B cell (primary cell): ENCODE data around the gene LAT. TPM values are rescaled to one million over a fixed set of nuclear protein-coding genes. Genes with fewer than 3 reads are reported as not detected.
"Not testable (repeated sequence)": the region's sequence is repeated elsewhere in the genome, so short reads cannot be mapped to it uniquely, and the experiment has no call there.

Source experiments
- ATAC-seq: fragments of 200-7000 bp; cut with Tn5 transposase; one replicate; pipeline ENCODE4 v1.10.0; 2021; ENCODE audit warnings: low read depth, mild to moderate bottlenecking, moderate number of reproducible peaks, moderate library complexity
- CTCF ChIA-PET: fragments of 350-600 bp; sonication (Branson Sonifier 250); formaldehyde crosslinking; loops from one replicate; lab custom pipeline; 2021; ENCODE audit warnings: antibody characterized with exemption, inconsistent platforms; lab: Charles Lee
- POLR2A ChIA-PET: fragments of 350-600 bp; sonication (Branson Sonifier 250); formaldehyde crosslinking; loops from one replicate; lab custom pipeline; 2021; ENCODE audit warnings: antibody characterized with exemption; lab: Charles Lee
- DNase-seq: peaks from one replicate; pipeline ENCODE4 v3.0.0; 2013
- H2AFZ ChIP-seq: 2 replicates; pipeline ENCODE4 v1.6.1; 2012; ENCODE audit warnings: mild to moderate bottlenecking, low read depth, low read length; ENCODE audit not compliant: insufficient read depth, poor library complexity, severe bottlenecking
- H3K27ac ChIP-seq, 2 donors: 1 replicate in 1 of 2; 2 replicates in 1 of 2; pipeline ENCODE4 v1.5.1; 2012 to 2013; ENCODE audit warnings: low read length in 2 of 2, mild to moderate bottlenecking in 2 of 2, moderate library complexity in 1 of 2
- H3K27me3 ChIP-seq, 4 experiments: fragments of 200-600 bp in 1 of 4; sonication (generic) in 1 of 4; replicated peaks in 1 of 4; 1 replicate in 2 of 4; 2 replicates in 2 of 4; pipeline versions ENCODE4 v1.6.1 to v1.7.0; 2013 to 2016; ENCODE audit warnings: low read length in 3 of 4, mild to moderate bottlenecking in 2 of 4, mixed read lengths in 1 of 4, moderate library complexity in 1 of 4; ENCODE audit not compliant: insufficient read depth in 4 of 4, control insufficient read depth in 3 of 4; ENCODE audit errors: control extremely low read depth in 1 of 4
- H3K36me3 ChIP-seq, 2 experiments: replicated peaks in 1 of 2; 1 replicate in 1 of 2; 2 replicates in 1 of 2; pipeline versions ENCODE4 v1.6.1 to v1.7.1; 2013; ENCODE audit warnings: low read length in 1 of 2; ENCODE audit not compliant: insufficient read depth in 2 of 2, control insufficient read depth in 1 of 2; ENCODE audit errors: control extremely low read depth in 1 of 2, extremely low read depth in 1 of 2
- H3K4me1 ChIP-seq, 2 donors: fragments of 200-600 bp in 1 of 2; sonication (generic) in 1 of 2; 1 replicate in 1 of 2; 2 replicates in 1 of 2; pipeline versions ENCODE4 v1.5.1 to v1.6.1; 2013 to 2017; ENCODE audit warnings: low read length in 2 of 2; ENCODE audit not compliant: control insufficient read depth in 2 of 2, insufficient read depth in 2 of 2
- H3K4me2 ChIP-seq: replicated peaks from 2 replicates; pipeline ENCODE3; 2012; ENCODE audit warnings: mild to moderate bottlenecking, low read depth, low read length; ENCODE audit not compliant: poor library complexity, severe bottlenecking
- H3K4me3 ChIP-seq, 5 experiments: fragments of 200-600 bp in 1 of 5; sonication (generic) in 1 of 5; 1 replicate in 3 of 5; 2 replicates in 2 of 5; pipeline versions ENCODE4 v1.5.1 to v1.7.0; 2011 to 2016; ENCODE audit warnings: low read length in 4 of 5, mild to moderate bottlenecking in 4 of 5, low read depth in 2 of 5, control low read depth in 1 of 5, moderate library complexity in 1 of 5; ENCODE audit not compliant: insufficient read depth in 1 of 5; ENCODE audit errors: control extremely low read depth in 1 of 5, extremely low read depth in 1 of 5
- H3K79me2 ChIP-seq: fragments of 200-600 bp; sonication (generic); one replicate; pipeline ENCODE4 v1.6.0; 2016; ENCODE audit warnings: low read length; ENCODE audit not compliant: control insufficient read depth, insufficient read depth
- H3K9ac ChIP-seq: fragments of 200-600 bp; sonication (generic); 2 replicates; pipeline ENCODE4 v1.6.1; 2017; ENCODE audit warnings: mild to moderate bottlenecking, low read length, moderate library complexity
- H3K9me3 ChIP-seq, 3 donors: one replicate each; pipeline versions ENCODE4 v1.6.1 to v1.7.1; 2013; ENCODE audit warnings: low read length in 2 of 3; ENCODE audit not compliant: control insufficient read depth in 2 of 3, insufficient read depth in 1 of 3; ENCODE audit errors: control extremely low read depth in 1 of 3
- H4K20me1 ChIP-seq: 2 replicates; pipeline ENCODE4 v1.6.0; 2012; ENCODE audit warnings: mild to moderate bottlenecking, low read length; ENCODE audit not compliant: insufficient read depth, control insufficient read depth, poor library complexity, severe bottlenecking
- H3K27ac Mint-ChIP-seq: one replicate; pipeline ENCODE4 v1.8.0; 2021; ENCODE audit warnings: mixed read lengths
- H3K27me3 Mint-ChIP-seq: one replicate; pipeline ENCODE4 v1.8.0; 2021; ENCODE audit warnings: mixed read lengths
- H3K4me1 Mint-ChIP-seq: one replicate; pipeline ENCODE4 v1.8.0; 2021; ENCODE audit warnings: mixed read lengths
- H3K4me3 Mint-ChIP-seq: one replicate; pipeline ENCODE4 v1.8.0; 2021; ENCODE audit warnings: mixed read lengths
- H3K9me3 Mint-ChIP-seq: one replicate; pipeline ENCODE4 v1.8.0; 2022; ENCODE audit warnings: mixed read lengths; ENCODE audit not compliant: insufficient read depth
- EZH2 ChIP-seq: IDR thresholded peaks from 2 replicates; pipeline ENCODE4 v1.6.1; 2012; ENCODE audit warnings: borderline replicate concordance, low read depth, mild to moderate bottlenecking, moderate library complexity, low read length; ENCODE audit not compliant: insufficient read depth, poor library complexity, severe bottlenecking
- WGBS: methylation state at CpG from one replicate; pipeline ENCODE4 v1.1.5; 2013; ENCODE audit warnings: missing lambda C conversion rate; ENCODE audit not compliant: insufficient coverage; 5-methylcytosine and 5-hydroxymethylcytosine counted together
- intact Hi-C: fragments of 100-400 bp; cut with micrococcal nuclease; formaldehyde crosslinking; loops from one replicate; pipeline ENCODE4 v1.10.0; 2022
- polyA plus RNA-seq: library from polyadenylated mRNA; depleted of rRNA; stranded (reverse); fragments of >200 nt; gene quantifications from 2 replicates; pipeline ENCODE4 v1.2.3, GENCODE V29; 2012
- total RNA-seq, 2 donors: library from RNA; stranded (reverse); fragments of 120-200 nt in 1 of 2; gene quantifications; 1 replicate in 1 of 2; 2 replicates in 1 of 2; pipeline versions ENCODE4 v1.2.3 to v1.2.4, GENCODE V29; 2013 to 2022
- TF ChIP-seq, protein P1 (sequence below): fragments of 200-600 bp; IDR thresholded peaks from one replicate; pipeline ENCODE4 v1.8.0; 2022; ENCODE audit warnings: antibody characterized with exemption, mild to moderate bottlenecking

The LAT gene
- total and polyA plus RNA-seq, 2 donors (not counting 1 experiment from before 2014, with no cell fraction given): 10.6 to 12.2 TPM

GRCh38 chr16:28977703-28978662 is 6.9 kb upstream of the LAT start:
- Histone ChIP-seq H3K79me2 (peaks cover 34% of the 10 kb centered on the region), H4K20me1 (peaks cover 13% of the 10 kb centered on the region), H3K27ac (no peak overlapping the region), H3K4me3 (no peak overlapping the region), H3K9me3 (peaks cover 0 to 12% (median 3%) of the 10 kb centered on the region in 3 donors), H3K4me1 (peaks cover 13 to 17% of the 10 kb centered on the region in 2 donors), H3K27me3 (no peaks in the 10 kb centered on the region), H2AFZ (no peak overlapping the region), H3K4me2 (no peak overlapping the region), H3K9ac (no peak overlapping the region), H3K36me3 (peaks cover 0 to 49% of the 10 kb centered on the region in 2 experiments)
- intact Hi-C loops: no loop called here
- no peaks in the 10 kb centered on the region for H3K27me3 Mint-ChIP-seq
- POLR2A ChIA-PET: interaction anchor here (0.7 kb wide), 1 partner anchor 778 kb away, joined by 3 read pairs; no protein-coding TSS in a partner anchor
- H3K4me3 Mint-ChIP-seq: peak overlapping the region; percentile 29
- no peaks in the 10 kb centered on the region for H3K9me3 Mint-ChIP-seq
- DNase-seq (peak; percentile 59), ATAC-seq (no peak)
- CTCF ChIA-PET: interaction anchor here (0.6 to 2.8 kb wide), 9 partner anchors 9 to 1096 kb away, joined by 3 to 15 read pairs (median 3); partner anchors contain the start of gene ATP2A1
- 90% methylated on average over 11 of the region's 11 CpGs for WGBS
- peaks cover 30% of the 10 kb centered on the region for H3K4me1 Mint-ChIP-seq
- no peak for TF ChIP-seq EZH2
- TF ChIP-seq, protein P1, sequence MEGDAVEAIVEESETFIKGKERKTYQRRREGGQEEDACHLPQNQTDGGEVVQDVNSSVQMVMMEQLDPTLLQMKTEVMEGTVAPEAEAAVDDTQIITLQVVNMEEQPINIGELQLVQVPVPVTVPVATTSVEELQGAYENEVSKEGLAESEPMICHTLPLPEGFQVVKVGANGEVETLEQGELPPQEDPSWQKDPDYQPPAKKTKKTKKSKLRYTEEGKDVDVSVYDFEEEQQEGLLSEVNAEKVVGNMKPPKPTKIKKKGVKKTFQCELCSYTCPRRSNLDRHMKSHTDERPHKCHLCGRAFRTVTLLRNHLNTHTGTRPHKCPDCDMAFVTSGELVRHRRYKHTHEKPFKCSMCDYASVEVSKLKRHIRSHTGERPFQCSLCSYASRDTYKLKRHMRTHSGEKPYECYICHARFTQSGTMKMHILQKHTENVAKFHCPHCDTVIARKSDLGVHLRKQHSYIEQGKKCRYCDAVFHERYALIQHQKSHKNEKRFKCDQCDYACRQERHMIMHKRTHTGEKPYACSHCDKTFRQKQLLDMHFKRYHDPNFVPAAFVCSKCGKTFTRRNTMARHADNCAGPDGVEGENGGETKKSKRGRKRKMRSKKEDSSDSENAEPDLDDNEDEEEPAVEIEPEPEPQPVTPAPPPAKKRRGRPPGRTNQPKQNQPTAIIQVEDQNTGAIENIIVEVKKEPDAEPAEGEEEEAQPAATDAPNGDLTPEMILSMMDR: peak; percentile 68
- peak overlapping the region; percentile 1 for H3K27ac Mint-ChIP-seq

- H3K27me3 Mint-ChIP-seq, DNase-seq, H3K27ac ChIP-seq, H3K4me3 ChIP-seq, intact Hi-C loops, H3K9me3 Mint-ChIP-seq, H2AFZ ChIP-seq, CTCF ChIA-PET, H3K4me2 ChIP-seq, H3K4me3 Mint-ChIP-seq, H3K9ac ChIP-seq, H3K27ac Mint-ChIP-seq, POLR2A ChIA-PET, ATAC-seq: not testable (repeated sequence)
- Histone ChIP-seq H3K27me3 (peaks cover 0 to 10% (median 0%) of the 10 kb centered on the region in 4 experiments), H3K79me2 (peaks cover 28% of the 10 kb centered on the region), H3K4me1 (peaks cover 17 to 22% of the 10 kb centered on the region in 2 donors), H3K9me3 (peaks cover 0 to 12% (median 3%) of the 10 kb centered on the region in 3 donors), H4K20me1 (peaks cover 32% of the 10 kb centered on the region), H3K36me3 (peaks cover 0 to 64% of the 10 kb centered on the region in 2 experiments)
- 90% methylated on average over 6 of the region's 7 CpGs for WGBS
- peaks cover 28% of the 10 kb centered on the region for H3K4me1 Mint-ChIP-seq
These were observed 4.5 kb upstream of the LAT start for GRCh38 chr16:28980330-28980729.
